HL-60 (cell line): ENCODE results near the gene LUC7L.

Source experiments
- DNase-seq, 2 experiments: peaks; one replicate each; pipeline ENCODE4 v3.0.0-alpha.2; 2010 to 2020; ENCODE audit warnings: low read depth in 1 of 2, low spot score in 1 of 2
- H3K27ac ChIP-seq: fragments of 250-450 bp; sonication (Bioruptor Pico); replicated peaks from 2 replicates; pipeline ENCODE4 v1.5.1; 2020; ENCODE audit warnings: mild to moderate bottlenecking, moderate library complexity
- H3K27me3 ChIP-seq: fragments of 250-450 bp; sonication (Bioruptor Pico); 2 replicates; pipeline ENCODE4 v1.5.1; 2021; ENCODE audit warnings: mild to moderate bottlenecking, moderate library complexity; ENCODE audit not compliant: insufficient read depth, poor library complexity, severe bottlenecking
- H3K4me3 ChIP-seq: replicated peaks from 2 replicates; pipeline ENCODE4 v1.5.1; 2011; ENCODE audit warnings: mild to moderate bottlenecking, control low read depth, low read length; ENCODE audit not compliant: insufficient read depth
- CTCF ChIP-seq: IDR thresholded peaks from one replicate; pipeline ENCODE4 v1.5.1; 2011; ENCODE audit warnings: low read length, control low read depth, inconsistent platforms; ENCODE audit not compliant: insufficient read depth
- GABPA ChIP-seq: IDR thresholded peaks from 2 replicates; pipeline ENCODE4 v1.6.1; 2012; ENCODE audit warnings: low read depth
- POLR2AphosphoS5 ChIP-seq: IDR thresholded peaks from 2 replicates; pipeline ENCODE4 v1.6.1; 2012; ENCODE audit warnings: low read depth
- REST ChIP-seq: IDR thresholded peaks from 2 replicates; pipeline ENCODE4 v1.6.1; 2012; ENCODE audit warnings: low read depth; ENCODE audit not compliant: insufficient replicate concordance
- SPI1 ChIP-seq: IDR thresholded peaks from 2 replicates; pipeline ENCODE4 v1.6.1; 2012; ENCODE audit warnings: low read depth, mild to moderate bottlenecking, borderline replicate concordance

The LUC7L gene

DNA sequence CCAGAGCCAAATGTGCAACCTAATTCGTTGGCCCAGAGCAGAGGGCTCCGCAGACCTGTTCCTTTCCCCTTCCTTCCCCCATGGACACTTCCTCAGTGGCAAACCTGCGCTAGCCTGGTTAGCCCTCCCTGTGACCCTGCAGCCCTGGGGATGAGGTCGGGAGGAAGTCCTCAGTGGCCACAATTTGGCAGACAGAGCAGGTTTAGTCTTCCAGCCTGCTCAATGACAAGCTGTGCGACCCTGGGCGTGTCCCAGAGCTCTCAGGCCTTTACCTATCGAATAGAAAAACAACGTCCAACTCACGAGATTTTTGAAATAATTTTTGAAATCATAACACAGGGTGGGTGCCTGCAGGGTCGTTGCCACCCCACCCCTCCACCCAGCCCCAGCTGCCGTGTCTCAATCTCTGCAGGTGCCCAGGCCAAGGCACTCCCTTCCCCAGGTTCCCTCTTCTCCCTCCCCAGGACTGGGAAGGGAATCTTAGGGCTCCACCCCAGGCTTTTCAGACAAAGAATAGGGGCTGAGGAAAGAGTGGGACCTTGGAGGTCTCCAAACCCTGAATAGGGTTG, 62.0 kb downstream of the LUC7L start:
- H3K27me3 ChIP-seq = peaks cover 54% of the 10 kb centered on the region

GRCh38 chr16:166375-167121, 62.7 kb downstream of the LUC7L start:
- no peak overlapping the region for H3K27ac ChIP-seq
- DNase-seq = no peak
- H3K4me3 ChIP-seq = no peak overlapping the region
- TF ChIP-seq SPI1 (peak; percentile 57; the same call in 1 of the 2 replicates), POLR2AphosphoS5 (no peak)
- peaks cover 56% of the 10 kb centered on the region for H3K27me3 ChIP-seq

More for the DNA sequence above, 62.0 kb downstream of the LUC7L start:
- TF ChIP-seq REST = no peak
- TF ChIP-seq POLR2AphosphoS5 = no peak
- no peak for TF ChIP-seq CTCF
- TF ChIP-seq GABPA = no peak
- no peak for TF ChIP-seq SPI1
- Histone ChIP-seq H3K4me3 (no peak overlapping the region), H3K27ac (no peak overlapping the region)
- DNase-seq = no peak

DNA sequence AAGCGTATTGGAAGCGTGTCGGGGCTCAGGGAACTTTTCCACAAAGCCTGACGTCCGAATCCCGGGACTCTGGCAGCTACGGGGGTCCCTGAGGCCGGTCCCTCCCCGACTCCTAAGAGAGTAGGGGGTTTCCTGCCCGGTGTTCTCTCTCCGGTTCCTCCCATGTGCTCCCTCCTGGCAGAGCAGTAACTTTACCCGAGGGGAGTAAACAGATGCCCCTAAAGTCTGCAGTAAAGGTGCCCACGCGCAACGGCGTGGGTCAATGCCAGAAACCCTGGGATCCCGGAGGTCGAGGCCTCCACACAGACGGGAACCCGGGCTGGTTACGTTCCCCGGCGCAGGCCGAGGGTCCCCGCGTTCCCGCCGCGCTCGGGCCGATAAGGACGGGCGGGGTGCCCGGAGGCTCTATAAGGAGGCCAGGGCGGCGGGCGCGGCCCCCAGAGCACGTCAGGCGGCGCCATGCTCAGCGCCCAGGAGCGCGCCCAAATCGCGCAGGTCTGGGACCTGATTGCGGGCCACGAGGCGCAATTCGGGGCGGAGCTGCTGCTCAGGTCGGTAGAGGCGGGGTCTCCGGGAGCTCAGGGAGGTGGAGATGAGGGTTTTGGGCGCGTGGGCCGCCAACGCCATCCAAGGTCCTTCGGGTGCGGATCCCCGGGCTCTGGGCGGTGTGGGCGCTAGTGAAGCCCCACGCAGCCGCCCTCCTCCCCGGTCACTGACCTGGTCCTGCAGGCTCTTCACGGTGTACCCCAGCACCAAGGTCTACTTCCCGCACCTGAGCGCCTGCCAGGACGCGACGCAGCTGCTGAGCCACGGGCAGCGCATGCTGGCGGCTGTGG, 63.5 kb downstream of the LUC7L start, which contains the start of gene HBM:
Gene HBM (plus strand): TSS at position 440 of the 836 bp plus-strand sequence. CDS start 20 bp downstream, at position 460.
- H3K4me3 ChIP-seq = peak within 1 kb of the TSS; percentile 18; the same call in 1 of the 2 replicates
- no peak within 1 kb of the TSS for H3K27ac ChIP-seq
- DNase-seq = no peak
- H3K27me3 ChIP-seq = peaks cover 54% of the 10 kb centered on the region
- TF ChIP-seq REST (no peak), SPI1 (no peak), CTCF (no peak), GABPA (no peak), POLR2AphosphoS5 (no peak)
